Astrocyte of the hippocampus (primary cell): ENCODE data around the gene CLDN16.
A peak's percentile ranks its signal among the peaks of the same experiment; 100 is the strongest.

ENCODE experiments used
- DNase-seq: peaks from one replicate; pipeline ENCODE4 v3.0.0; 2011; ENCODE audit warnings: low read depth, low spot score

Gene CLDN16, protein sequence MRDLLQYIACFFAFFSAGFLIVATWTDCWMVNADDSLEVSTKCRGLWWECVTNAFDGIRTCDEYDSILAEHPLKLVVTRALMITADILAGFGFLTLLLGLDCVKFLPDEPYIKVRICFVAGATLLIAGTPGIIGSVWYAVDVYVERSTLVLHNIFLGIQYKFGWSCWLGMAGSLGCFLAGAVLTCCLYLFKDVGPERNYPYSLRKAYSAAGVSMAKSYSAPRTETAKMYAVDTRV

DNA sequence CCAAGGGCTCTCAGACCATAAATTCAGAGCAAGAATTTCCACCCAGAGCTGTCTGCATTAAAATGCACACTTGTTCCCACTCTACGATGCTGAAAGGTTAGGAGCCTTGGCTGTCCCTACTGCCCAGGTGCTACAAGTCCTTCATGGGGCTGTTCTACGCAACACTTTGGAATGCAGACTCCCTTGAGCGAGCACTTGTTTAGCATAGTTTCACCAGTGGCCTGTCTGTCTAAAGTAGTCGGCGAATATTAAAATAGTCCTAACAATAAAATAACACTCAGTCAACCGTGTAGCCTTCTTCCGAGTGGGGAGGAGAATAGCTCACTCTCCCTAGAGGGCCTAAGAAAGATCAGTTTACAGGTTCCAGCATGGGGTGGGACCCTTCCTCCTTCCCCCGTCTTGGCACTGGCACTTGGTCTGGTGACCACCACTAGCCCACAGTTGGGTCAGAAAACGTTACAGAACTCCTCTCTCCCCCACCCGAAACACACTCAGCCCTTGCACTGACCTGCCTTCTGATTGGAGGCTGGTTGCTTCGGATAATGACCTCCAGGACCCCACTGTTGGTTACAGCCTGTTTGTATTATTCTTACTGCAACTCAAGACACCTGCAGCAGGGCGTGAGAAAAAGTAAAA, at the start of gene CLDN16:
Gene CLDN16 (plus strand): TSS at position 586 of the 636 bp plus-strand sequence. CDS start 167 bp downstream, outside the sequence.
- DNase-seq, result no peak

DNA sequence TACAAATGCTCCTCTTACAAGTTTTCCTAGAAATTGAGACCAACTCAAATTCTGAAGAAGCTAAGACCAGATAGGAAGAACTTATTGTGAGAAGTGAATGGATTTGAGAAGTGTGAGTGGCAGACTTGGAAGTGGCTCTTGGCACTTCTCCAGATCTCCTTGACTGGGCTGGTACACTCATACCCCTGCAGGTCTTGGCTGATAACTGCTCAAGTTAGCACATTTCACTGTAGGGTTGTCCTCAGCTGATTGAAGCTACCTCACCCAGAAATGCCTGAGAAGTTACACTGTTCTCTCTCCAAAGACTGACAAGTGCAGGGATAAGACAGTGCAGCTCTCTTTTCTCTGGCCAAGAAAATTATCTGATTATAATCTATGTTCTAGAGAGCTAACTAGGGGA, 49.2 kb upstream of the CLDN16 start:
- DNase-seq, result peak; percentile 50

DNA sequence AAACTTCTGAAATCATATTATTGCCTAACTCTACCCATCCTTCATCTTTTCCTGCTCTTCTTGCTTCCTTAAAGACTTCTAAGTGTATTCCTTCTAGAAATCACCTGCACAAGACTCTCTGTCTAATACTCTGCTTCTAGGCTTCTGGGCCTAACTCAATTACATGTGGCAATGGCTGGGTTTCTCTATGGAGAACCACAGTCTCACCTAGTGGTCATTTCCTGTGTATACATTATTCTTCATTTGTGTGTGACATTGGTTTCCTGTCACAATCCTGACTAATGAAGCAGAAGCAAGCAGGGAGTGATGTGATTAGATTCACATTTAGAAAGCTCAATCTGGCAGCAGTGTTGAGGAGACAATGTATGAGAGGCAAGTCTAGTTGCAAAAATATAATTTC, 48.8 kb upstream of the CLDN16 start:
- DNase-seq, result no peak

DNA sequence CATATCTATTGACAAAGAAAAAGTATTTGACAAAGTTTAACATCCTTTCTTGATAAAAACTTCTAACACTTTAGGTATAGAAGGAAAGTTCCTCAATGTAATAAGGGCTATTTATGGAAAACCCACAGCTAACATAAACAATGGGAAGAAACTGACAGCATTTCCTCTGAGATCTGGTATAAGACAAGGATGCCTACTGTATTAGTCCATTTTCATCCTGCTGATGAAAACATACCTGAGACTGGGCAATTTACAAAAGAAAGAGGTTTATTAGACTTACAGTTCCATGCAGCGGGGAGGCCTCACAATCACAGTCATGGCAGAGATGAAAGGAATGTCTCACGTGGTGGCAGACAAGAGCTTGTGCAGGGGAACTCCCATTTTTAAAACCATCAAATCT, 47.9 kb upstream of the CLDN16 start:
- no peak for DNase-seq

DNA sequence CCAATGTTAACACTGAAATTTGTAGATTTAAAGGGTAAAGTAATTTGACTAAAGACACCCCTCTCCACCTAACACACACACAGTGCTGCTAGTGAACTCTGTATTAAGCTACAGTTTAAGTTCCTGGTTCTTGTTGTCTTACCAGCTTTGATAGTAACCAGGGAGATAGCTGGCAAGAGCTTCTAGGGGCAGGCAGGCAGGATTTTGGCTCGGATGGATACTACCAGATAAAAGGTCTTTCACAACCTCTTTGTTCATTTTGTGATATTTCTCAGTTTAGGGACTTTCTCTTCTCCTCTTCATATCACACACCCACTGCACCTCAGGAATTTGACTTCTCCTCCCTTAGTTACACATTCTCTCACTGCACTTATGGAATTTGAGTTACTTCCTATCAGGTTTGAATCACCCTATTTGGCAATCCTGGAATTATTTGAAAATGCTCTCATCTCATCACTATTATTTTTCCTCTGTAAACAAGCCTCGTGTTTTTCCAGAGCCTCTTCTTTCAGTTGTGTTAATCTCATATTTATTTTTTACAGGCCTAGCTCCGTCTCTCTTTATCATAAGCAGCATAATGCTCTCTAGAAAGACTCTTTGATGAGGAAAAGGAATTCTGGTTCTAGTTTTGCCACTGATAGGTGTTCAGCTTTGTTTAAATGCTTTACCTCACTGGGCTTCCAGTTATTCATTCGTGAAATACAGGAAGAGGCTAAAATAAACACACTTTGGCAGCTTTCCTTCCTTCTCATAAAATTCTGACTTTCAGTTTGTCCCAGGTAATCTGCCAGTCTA, 42.7 kb upstream of the CLDN16 start:
- peak; percentile 89 for DNase-seq

DNA sequence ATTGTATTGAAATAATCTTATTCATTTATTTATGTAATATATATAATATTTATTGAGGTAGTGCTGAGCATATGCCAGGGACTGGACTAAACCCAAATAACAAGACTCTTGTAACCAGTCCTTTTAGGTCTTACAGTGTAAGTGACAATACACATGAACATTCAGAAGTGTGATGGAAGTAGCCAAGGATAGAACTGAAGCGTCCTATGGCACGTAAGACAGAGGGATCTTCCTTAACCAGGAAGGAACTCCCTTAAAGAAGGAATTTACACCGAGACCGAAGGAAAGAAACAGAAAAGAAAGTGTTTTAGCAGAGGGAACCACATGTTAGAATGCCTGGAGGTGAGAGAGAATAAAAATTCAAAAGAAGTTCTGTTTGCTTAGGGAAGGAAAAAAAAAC, 42.1 kb upstream of the CLDN16 start:
- DNase-seq, result peak; percentile 21

DNA sequence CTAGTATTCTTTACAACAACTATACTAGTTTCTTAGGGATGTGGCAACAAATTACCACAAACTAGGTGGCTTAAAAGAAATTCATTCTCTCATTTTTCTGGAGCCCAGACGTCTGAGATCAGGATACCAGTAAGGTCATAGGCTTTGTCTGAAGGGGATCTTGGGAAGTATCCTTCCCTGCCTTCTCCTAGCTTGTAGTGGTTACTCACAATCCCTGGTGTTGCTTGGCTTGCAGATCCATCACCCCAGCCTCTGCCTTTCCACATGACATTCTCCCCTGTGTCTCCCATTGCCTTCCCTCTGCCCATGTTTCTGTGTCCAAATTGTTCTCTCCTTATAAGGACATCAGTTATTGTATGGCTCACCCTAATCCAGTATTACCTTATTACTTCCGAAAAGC, 41.4 kb upstream of the CLDN16 start:
- no peak for DNase-seq

DNA sequence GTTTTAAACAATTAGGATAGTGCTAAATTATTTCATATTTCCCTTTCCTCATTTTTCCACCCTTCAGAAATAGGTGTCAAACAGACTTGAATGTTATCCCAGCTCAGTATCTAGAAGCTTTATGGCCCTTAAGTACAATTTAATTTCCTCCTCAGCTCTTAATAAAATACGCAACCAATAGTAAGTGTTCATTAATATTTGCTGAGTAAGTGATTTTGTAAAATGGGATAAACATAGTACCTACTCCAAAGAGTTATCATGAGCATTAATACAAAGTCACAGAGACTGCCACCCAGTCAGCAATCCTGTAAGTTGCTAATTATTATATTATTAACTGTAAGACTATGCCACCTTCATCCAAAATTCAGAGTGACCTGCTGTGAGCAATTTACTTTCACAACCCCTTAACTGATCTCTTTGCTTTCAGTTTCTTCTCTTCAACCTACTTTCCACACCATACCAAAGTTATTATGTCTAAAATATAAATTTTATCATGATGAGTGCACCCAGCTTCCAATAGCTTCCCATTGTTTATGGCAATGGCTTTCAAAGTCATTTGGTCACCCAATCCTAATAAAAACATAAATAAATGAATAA, 35.0 kb upstream of the CLDN16 start:
- no peak for DNase-seq

DNA sequence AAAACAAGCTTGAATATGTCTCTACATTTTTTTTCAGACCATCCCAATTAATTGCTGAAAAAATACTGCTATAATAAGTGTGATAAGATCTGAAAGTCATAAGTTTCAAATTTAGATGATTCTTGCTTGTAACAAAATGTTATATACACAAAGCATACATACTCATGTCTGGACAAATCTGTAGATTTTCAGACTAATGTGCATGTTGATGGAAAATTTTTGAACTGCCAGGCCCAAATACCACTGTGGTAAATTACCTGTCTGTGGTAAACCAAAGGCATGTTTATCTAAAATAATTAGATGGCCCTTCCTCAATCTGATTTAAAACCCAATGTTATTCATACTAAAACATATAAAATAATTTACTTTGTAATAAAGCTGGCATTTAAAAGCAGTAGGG, 31.7 kb upstream of the CLDN16 start:
- DNase-seq, result peak; percentile 29

DNA sequence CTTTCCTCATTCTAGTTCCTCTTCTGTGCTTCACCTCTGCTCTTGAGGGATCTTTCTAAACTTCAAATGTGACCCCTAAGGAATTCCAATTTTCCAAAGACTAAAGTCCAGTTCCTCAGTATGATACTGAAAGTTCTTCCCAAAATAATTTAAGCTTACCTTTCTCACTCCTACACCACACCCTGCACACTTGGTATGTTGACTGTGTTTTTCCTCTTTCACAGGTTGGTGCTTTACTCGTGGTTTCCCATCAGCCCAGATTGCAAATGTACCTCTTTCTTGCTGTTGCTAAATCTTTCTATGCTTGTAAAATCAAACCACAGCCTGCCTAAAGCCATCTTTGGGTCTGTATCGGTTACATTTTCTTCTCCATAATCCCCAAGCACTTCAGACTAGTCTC, 30.5 kb upstream of the CLDN16 start:
- DNase-seq, result no peak

DNA sequence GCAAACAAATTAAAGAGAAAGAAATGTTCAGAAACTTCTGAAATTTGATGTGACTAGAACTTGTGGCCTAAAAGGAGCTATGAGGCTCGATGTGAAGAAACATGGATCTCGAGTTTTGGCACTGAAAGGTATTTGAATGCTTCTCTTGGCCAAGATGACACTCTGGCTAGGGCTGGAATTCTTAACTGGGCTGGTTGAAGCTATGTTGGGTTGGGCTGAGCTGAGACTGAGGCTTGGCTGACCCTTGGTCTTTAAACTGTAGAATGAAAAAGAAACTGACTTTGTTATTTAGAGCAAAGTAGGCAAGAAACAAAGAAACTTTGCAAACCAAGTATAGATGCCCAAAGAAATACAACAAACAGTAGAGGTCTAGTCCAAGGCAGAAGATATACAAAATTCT, 28.1 kb upstream of the CLDN16 start:
- DNase-seq, result no peak

DNA sequence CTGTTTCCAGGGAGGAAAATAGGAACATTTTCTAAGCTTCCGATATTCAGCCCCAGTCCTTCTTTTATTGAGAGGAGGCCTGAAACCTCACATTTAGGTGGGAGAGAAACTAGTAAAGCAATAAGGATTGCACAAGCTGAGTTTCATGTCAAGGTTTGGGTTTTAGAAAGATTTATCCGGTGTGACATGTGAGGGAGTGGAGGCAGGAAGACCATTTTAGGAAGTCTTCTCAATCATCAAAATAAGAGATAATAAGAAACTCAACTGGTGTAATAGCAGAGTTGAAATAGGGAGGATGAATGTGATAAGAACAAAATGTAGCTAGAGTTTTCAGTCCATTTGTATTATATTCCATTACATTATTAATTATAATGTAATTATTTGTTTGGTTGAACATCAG, 27.7 kb upstream of the CLDN16 start:
- DNase-seq, result no peak

DNA sequence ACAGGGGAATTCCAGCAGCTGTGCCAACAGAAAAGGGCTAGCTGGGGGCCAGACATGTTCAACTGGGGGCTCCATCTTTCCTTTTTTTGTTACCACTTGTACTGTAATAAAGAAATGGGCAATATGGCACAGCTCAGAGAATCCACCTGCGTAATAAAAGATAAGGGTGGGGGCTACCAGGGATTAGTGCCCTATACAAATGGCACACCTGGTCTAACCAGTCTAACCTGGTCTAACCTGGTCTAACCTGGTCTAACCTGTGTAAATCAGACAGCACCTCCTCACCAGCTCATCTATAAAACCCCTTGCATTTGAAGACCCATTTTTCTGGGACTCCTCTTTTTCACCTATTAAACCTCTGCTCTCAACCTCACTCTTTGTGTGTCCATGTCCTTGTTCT, 26.2 kb upstream of the CLDN16 start:
- no peak for DNase-seq

DNA sequence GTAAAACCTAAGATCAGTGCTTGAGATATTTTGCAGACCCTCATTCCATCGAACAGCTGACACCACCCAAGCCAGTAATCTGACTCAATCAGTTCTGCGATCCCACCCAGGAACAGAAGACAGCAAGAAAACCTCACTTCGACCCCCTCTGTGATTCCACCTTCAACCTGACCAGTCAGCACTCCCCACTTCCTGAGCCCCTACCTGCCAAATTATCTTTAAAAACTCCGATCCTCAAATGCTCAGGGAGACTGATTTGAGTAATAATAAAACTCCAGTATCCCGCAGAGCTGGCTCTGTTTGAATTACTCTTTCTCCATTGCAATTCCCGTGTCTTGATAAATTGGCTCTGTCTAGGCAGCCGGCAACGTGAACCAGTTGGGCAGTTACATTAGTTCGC, 25.7 kb upstream of the CLDN16 start:
- DNase-seq, result no peak

DNA sequence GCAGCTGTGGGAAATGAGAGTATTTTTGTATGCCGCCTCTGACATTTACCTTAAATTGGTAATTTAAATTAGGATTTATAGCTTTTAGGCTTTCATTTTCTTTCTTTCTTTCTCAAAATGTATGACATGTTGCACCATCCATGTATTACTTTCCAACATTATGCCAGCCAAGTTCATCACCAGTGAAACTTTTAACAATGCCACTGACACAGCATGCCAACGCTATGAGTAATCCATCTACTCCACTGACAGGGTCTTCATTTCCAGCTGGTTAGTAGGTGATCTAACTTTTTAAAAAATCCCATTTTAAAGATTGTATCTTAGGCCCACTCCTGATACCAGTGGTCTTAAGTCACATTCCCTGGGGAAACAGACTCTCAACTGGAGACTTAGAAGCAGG, 21.8 kb upstream of the CLDN16 start:
- no peak for DNase-seq

DNA sequence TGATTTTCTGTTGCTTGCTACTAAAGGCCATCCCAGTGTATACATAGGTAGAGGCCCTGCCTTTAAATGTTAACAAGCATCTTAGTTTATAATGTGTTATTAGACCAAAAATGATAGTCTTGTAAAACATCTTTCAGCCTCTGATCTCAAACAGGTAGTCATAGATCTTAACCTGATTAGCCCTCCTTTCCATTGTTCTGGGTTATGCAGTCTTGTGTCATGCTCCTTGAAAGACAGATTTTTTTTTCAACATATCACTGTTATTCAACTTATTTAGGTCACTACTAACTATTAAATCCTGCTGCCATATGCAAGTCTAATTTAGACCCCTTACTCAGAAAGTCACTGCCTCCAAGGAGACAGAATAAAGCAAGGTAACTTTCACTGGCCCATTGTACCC, 19.1 kb upstream of the CLDN16 start:
- no peak for DNase-seq

DNA sequence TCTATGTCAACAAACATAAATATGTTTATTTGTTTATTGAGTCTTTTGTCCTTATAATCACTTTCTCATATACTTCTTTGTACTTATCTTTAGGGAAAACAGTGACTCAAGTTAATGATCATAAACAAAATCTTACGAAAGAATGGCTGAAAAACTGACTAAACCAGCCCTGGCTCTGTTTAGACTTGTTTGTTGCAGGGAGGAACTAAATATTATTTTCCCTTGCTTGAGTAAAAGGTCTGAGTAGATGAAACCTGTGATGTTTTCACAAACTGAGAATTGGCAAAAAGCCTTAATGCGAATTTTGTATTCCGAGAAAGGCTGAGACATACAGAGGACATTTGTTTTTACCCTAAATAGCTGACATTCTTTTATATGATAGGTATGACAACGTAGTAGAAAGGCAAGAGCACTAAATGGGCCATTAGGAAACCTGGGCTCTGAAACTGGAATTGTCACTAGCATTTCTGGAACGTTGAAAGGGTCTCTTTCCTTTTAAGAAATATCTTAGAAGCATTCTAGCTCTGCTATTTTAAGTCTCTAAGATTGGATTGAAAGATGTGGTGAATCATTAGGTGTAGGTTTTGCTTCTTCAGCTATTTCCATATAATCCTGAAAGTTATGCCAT, 18.2 kb upstream of the CLDN16 start:
- DNase-seq, result no peak

DNA sequence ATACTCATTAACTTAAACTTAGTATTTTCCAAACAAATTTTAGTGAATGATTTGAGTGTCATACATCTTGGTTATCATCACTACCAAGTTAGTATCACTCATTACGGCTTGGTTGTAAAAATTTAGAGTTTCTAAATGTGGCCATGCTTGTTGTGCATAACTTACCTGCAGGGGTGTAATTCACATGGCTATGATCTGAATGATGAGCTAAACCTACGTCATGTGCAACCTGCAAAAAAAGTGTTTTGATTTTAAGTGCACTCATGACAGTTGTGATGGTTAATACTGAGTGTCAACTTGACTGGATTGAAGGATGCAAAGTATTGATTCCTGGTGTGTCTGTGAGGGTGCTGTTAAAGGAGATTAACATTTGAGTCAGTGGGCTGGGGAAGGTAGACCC, 17.6 kb upstream of the CLDN16 start:
- no peak for DNase-seq

DNA sequence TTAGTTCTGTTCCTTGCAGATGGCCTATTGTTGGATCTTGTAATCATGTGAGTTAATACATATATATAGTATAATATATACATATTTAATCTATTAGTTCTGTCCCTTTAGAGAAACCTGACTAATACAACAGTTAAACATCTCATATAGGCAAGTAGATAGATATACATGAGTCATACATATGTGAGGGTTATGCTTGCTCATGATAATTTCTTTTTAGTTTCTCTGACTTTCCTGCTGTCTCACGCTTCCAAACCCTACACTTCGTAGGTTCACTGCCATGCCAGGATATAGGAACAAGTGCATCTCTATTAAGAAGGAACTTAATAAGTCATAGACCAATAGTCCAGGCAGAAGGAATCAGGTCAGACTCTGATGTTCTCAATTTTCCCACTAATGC, 16.8 kb upstream of the CLDN16 start:
- no peak for DNase-seq

DNA sequence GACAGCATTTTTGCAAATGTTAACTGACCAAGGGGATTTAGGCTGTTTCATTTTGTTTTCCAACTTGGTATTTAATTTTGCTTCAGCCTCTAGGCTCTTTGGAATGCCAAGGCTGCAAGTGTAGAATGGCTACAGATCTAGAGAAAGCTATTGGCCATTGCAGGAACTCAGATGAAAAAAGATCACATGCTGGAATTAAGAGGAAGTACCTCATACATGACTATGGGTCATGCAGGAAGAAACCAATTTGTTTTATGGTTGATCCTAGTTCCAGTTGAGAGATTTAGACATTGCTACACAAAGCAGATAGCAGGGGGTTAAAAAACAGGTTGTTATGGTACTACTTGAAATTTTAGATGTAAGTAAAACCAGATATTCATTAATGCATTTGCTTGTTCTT, 12.7 kb upstream of the CLDN16 start:
- DNase-seq, result no peak

DNA sequence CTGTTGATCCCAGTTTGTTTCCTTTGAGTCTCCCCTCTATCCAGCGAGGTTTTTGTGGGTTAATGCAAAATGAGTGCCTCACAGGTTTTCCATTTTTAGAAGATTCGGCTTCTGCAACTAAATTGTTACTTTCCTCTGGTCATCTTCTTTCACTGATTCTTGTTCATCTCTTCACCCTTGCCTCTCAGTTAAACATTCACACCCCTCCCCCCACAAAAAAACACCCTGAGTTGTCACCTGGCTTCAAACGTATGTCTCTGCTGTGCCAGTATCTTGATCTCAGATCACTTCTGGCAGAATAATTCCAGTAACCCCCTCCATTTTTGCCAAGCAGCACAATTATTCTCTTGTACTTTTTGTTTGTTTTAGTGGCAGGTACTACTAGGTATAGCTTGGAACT, 12.3 kb upstream of the CLDN16 start:
- DNase-seq, result no peak

DNA sequence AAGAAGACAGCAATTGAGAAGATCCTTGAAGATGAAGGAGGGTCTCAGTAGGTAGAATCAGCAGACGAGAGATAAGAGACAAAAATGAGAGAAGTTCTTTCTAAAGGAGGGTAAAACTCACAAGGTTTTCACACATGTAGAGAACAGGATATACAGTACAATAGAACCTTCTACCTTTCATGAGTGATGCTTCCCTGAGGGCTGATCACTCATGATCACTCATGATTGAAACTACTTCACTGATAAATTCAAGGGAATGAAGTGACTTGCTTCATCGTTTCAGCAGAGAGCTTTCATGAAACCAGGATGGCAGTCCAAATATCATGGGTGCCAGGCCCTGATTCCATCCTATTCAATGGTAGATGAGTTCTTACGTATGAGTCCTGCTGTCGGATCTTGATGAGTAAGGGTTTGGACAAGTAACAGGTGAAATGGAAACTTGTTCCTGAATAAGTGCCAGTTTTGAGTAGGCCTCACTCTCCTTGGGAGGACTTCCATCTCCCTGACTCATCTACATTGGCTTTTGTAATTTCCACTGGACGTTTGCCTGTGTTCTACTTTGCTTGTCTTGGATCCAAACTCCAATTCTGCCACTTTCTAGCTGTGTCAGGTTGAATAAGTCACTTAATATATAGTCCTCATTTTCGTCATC, 9.6 kb upstream of the CLDN16 start:
- DNase-seq, result peak; percentile 87
